ENCODE results near the gene SLC29A4. TPM values are rescaled to one million over a fixed set of nuclear protein-coding genes. Genes with fewer than 3 reads are reported as not detected.
"Not testable (repeated sequence)": the region's sequence is repeated elsewhere in the genome, so short reads cannot be mapped to it uniquely, and the experiment has no call there.

SLC29A4 gene
- total and polyA plus RNA-seq, 11 donors: 1.6 to 7.3 (median 3.2) TPM

- intact Hi-C loops (cut with DNase I): no loop called here
- peak overlapping the region in 1 of 12 donors; percentile 34 for H3K27ac ChIP-seq
- TF ChIP-seq POLR2A (IDR thresholded peaks at IDR 0.05): no peak
- TF ChIP-seq, protein P1, sequence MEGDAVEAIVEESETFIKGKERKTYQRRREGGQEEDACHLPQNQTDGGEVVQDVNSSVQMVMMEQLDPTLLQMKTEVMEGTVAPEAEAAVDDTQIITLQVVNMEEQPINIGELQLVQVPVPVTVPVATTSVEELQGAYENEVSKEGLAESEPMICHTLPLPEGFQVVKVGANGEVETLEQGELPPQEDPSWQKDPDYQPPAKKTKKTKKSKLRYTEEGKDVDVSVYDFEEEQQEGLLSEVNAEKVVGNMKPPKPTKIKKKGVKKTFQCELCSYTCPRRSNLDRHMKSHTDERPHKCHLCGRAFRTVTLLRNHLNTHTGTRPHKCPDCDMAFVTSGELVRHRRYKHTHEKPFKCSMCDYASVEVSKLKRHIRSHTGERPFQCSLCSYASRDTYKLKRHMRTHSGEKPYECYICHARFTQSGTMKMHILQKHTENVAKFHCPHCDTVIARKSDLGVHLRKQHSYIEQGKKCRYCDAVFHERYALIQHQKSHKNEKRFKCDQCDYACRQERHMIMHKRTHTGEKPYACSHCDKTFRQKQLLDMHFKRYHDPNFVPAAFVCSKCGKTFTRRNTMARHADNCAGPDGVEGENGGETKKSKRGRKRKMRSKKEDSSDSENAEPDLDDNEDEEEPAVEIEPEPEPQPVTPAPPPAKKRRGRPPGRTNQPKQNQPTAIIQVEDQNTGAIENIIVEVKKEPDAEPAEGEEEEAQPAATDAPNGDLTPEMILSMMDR (IDR thresholded peaks at IDR 0.05): no peak
- peaks cover 0 to 17% (median 3%) of the 10 kb centered on the region in 9 donors for H3K27me3 ChIP-seq
- no peaks in the 10 kb centered on the region for H3K36me3 ChIP-seq
- peak overlapping the region; percentile 17 to 65 (median 50) for H3K4me3 ChIP-seq
- no peaks in the 10 kb centered on the region for H3K9me3 ChIP-seq
- ATAC-seq: peak in 3 of 4 donors; percentile 12 to 47 (median 21)
- peaks cover 0 to 13% (median 5%) of the 10 kb centered on the region in 12 donors for H3K4me1 ChIP-seq
- no peak for DNase-seq
- 16 to 38% (median 20%) methylated on average over 15 to 46 of the region's 46 CpGs for WGBS, 4 donors
Observed at GRCh38 chr7:5283421-5284303, 919 bp downstream of the SLC29A4 start.

DNA sequence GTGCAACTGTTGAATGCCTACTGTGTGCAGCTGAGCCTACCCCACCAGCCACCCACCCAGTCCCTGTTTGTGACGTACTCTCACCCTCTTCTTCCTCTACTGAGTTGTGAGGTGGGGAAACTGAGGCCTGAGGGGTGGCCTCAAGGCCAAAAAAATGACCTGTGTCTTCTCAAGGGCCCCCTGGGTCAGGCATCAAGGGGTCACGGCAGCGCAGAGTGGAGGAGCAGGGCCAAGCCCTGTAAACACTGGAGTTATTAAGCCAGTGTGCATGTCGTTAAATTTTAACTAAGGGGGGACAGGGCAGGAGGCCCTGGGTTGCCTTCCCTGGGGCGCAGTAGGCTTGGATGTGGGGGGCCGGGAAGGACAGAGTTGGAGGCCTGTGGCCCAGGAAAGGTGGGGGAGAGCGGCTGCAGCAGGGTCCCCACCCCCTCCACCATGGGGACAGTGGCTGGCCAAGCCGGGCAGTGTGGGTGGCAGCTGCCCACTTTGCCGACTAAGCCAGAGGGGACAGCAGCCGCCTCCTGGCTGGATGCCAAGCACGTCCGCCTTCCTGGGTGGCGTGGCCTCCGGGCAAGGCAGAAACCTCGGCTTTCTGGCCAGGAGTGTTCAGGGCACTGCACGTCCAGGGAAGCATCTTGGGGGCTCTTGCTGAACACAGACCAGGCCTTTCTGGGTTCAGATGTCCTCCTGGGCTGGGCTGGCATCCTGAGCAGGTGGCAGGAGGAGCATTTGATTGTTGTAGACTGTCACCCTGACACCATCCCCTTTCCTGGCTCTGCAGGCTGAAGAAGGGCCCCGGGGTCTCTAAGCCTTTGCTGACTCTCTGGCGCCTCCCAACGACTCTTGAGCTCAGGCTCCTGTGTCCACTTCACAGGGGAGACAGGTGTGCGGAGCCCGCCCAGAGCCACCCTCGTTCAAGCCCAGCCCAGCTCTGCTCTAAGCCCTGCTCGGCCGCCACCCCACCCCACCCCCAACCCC, 1.9 kb downstream of the SLC29A4 start:
- Histone ChIP-seq H3K36me3 (no peaks in the 10 kb centered on the region), H3K4me1 (peaks cover 0 to 13% (median 5%) of the 10 kb centered on the region in 12 donors), H3K9me3 (no peaks in the 10 kb centered on the region), H3K27ac (no peak overlapping the region), H3K4me3 (no peak overlapping the region), H3K27me3 (peaks cover 0 to 17% (median 3%) of the 10 kb centered on the region in 9 donors)
- ATAC-seq: peak in 2 of 4 donors; percentile 7 to 49
- 48 to 54% (median 52%) methylated on average over 18 to 24 of the region's 24 CpGs for WGBS, 4 donors
- no peak for TF ChIP-seq POLR2A (IDR thresholded peaks at IDR 0.05)
- TF ChIP-seq, protein P1 (IDR thresholded peaks at IDR 0.05): no peak
- intact Hi-C loops (cut with DNase I): no loop called here
- peak in 1 of 5 donors; percentile 50 for DNase-seq

GRCh38 chr7:5286933-5287332, 4.2 kb downstream of the SLC29A4 start:
- H3K27ac ChIP-seq: no peak overlapping the region
- ATAC-seq (no peak), DNase-seq (no peak)
- TF ChIP-seq POLR2A (IDR thresholded peaks at IDR 0.05): no peak
- TF ChIP-seq, protein P1 (IDR thresholded peaks at IDR 0.05): no peak
- no peaks in the 10 kb centered on the region for H3K36me3 ChIP-seq
- peaks cover 0 to 17% (median 3%) of the 10 kb centered on the region in 9 donors for H3K27me3 ChIP-seq
- H3K4me1 ChIP-seq: peaks cover 0 to 13% (median 5%) of the 10 kb centered on the region in 12 donors
- intact Hi-C loops (cut with DNase I): no loop called here
- H3K4me3 ChIP-seq: no peak overlapping the region
- H3K9me3 ChIP-seq: no peaks in the 10 kb centered on the region
- 90 to 99% (median 94%) methylated on average over 7 to 9 of the region's 9 CpGs for WGBS, 4 donors

GRCh38 chr7:5287373-5287772, 4.6 kb downstream of the SLC29A4 start:
- H3K4me3 ChIP-seq; ATAC-seq; DNase-seq; intact Hi-C loops (cut with DNase I); H3K36me3 ChIP-seq; H3K9me3 ChIP-seq; H3K27ac ChIP-seq: not testable (repeated sequence)
- 86 to 93% (median 91%) methylated on average over 5 of the region's 5 CpGs for WGBS, 4 donors
- peaks cover 0 to 17% (median 3%) of the 10 kb centered on the region in 9 donors for H3K27me3 ChIP-seq
- peaks cover 0 to 13% (median 5%) of the 10 kb centered on the region in 12 donors for H3K4me1 ChIP-seq

All from heart left ventricle (tissue), 16 donors.